Prostate gland (tissue), 2 donors: Measurements from ENCODE around the gene SLAMF6.

ENCODE experiments used
- CTCF ChIP-seq, 4 experiments: fragments of 200-600 bp in 2 of 4; fragments of 450-650 bp in 2 of 4; sonication (generic) in 2 of 4; IDR thresholded peaks; 1 replicate in 3 of 4; 2 replicates in 1 of 4; pipeline ENCODE4 v1.5.1; 2016 to 2019; ENCODE audit warnings: antibody characterized with exemption in 4 of 4, mild to moderate bottlenecking in 2 of 4, moderate library complexity in 2 of 4
- POLR2A ChIP-seq: fragments of 450-650 bp; IDR thresholded peaks from one replicate; pipeline ENCODE4 v1.6.1; 2016; ENCODE audit warnings: antibody characterized with exemption, mild to moderate bottlenecking

- TF ChIP-seq CTCF (IDR thresholded peaks at IDR 0.05), result no peak
- no peak for TF ChIP-seq POLR2A
These were observed 3.2 kb downstream of the SLAMF6 start for GRCh38 chr1:160519642-160520435.
